ENCODE results near the gene ASB6. TPM values are rescaled to one million over a fixed set of nuclear protein-coding genes. Genes with fewer than 3 reads are reported as not detected.

ASB6 gene
- total RNA-seq, 1 donor from 2014 or later, result 10.1 TPM

GRCh38 chr9:129626079-129626624 lies 15.8 kb downstream of the ASB6 start, which contains the start of gene NTMT1:
Gene NTMT1 (plus strand): TSS chr9:129626163. CDS start chr9:129632704, 6,541 bp downstream.
- peak; percentile 87 for DNase-seq

DNA sequence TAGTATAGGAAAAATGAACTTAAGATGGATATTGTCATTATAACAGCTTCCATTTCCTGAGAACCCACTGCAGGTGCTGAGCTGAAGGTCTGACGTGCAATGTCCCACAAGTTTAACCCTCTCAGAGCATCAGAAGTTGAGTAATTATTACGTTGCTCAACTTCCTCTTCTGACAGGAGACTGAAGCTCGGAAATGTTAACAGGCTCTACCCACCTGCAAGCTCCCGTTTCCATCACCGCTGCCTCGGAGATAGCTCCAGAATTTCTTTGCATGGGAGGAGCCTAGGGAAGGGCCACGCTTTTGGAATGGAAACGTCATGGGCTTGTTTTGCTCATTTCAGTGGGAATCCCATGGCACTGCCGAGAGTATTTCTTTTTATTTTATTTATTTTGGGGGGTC lies 17.0 kb downstream of the ASB6 start:
- no peak for DNase-seq

DNA sequence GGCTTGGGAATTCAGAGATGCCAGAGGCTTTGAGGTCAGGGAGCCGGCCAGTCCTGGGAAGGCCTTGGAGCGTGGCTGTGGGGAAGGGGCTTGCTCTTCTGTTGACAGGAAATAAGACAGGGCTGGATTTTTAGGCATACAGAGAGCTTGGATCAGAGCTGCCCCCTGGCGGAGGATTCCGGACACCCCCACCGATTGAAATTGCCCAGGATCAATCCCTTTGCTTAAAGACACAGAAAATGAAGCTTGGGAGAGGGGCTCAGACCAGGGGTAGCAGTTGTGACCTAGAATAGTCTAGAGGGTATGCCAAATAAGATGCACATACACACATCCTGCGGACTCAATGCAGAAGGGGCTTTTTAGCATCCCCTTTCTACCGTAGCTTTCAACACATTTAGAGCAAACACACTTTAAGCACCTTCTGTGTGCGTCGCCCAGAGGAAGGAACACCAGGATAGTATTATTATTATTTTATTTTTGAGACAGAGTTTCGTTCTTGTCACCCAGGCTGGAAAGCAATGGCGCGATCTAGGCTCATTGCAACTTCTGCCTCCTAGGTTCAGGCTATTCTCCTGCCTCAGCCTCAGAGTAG lies 17.7 kb downstream of the ASB6 start:
- no peak for DNase-seq

DNA sequence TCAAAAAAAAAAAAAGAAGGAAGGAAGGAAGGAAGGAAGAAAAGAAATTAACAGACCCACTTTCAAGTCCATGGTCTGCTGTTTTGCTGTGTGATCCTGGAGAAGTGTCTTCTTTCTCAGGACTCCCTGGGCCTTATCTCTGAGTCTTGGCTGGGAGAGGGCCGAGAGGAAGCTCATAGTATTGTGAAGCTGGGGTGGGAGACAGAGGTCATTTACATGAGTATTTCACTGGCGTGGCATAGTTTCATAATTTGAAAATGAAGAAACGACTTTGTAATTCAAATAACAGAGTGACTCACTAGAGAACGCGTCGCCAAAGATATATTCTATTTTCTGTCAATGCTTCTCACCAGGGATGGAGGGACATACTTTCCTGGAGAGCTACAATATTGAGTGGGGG lies 18.6 kb downstream of the ASB6 start:
- DNase-seq, result no peak

GRCh38 chr9:129620669-129621295 lies 21.2 kb downstream of the ASB6 start, which contains the start of gene C9orf50:
Gene C9orf50 (minus strand): TSS chr9:129621101. CDS start chr9:129620574, 527 bp downstream.
- no peak for DNase-seq

DNA sequence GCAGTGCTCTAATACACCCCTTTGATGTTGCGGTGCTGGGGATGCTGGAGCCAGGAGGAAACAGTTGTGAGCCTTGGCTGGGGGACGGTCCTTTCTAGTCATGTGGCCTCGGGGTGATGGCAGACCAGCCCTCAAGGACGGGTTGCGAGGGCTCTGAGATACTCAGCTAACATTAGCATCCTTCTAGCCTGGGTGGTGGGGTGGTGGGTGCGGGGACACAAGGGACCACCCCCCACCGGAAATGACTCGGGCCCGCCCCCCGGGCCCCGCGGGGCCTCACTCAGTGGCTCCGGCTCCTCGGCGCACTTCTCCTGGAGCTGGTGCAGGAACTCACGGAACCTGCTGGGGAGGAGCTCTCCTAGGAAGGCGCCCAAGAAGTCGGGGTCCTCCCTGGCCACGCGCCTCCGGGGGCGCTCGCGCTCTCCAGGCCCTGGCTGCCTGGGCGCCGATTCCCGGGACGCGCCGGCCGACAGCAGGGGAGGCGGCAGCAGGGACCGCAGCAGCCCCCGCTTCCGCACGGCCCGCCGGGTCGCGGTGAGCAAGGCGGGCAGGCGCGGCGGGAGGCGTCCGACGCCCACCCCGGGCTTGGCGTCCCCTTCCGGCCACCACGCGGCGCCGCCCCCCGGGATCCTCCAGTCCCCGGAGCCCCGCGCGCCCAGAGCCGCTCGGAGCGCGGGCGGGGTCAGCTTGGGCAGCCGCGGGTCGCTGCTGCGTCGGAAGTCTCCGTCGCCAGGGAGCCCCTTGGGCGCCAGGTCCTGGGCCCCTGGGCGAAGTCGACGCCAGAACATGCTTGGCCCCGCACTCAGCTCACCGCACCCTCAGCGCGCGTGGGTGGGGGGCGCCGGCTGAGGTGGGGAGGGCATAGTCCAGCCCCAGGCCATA lies 21.9 kb downstream of the ASB6 start:
- DNase-seq, result no peak

DNA sequence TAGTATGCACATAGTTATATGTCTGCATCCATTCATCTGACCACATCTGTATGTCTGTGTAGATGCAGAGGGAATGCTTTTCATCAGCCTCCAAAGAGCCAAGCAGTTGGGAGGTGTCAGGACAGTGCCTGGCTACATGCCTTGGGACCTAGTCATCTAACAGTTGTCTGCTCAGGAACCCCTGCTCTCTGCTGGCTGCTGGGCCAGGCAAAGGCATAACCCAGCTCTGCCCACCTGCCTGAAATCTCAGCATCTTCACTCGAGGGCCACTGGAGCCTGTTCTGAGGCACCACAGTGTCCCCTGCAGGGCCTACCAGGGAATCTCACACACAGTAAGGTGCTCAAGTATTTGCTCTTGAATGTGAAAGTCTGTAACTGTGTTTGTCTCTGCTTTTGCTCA lies 24.8 kb downstream of the ASB6 start:
- DNase-seq, result no peak

DNA sequence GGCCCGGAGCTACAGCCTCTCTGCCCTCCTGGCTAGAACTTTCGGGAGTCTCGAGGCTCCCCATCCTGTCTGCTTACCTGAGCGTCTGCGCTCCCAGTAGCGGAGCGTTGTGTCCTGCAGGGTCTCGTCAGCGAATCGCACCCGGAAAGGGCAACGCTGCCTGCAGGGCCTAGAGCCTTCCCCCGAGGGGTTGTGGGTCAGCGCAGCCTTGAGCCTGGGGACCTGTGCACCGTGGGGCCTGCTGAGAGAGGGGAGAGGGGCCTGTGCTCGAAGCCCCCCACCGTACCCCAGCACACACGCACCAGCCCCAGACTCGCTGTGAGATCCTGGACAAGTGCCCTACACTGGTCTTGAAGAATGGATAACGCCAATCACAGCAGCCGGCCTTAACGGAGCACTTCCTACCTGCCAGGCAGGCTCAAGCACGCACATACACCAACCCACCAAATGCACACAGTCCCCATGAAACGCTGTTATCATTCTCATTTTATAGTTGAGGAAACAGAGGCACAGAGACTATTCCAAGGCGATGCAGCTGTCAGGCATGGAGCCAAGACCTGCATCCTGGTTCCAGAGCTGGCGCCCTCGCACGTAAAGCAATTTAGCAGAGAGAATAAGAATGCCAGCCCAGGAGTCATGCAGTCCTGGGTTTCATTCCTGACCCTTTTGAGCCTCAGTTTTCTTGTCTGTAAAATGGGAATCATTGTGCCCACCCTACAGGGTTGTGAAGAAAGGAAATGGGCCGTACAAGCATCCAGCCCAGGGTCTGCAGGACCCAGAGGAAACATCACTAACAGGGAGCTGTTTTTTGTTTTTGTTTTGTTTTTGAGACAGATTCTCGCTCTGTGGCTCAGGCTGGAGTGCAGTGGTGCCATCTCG lies 26.3 kb downstream of the ASB6 start:
- no peak for DNase-seq

DNA sequence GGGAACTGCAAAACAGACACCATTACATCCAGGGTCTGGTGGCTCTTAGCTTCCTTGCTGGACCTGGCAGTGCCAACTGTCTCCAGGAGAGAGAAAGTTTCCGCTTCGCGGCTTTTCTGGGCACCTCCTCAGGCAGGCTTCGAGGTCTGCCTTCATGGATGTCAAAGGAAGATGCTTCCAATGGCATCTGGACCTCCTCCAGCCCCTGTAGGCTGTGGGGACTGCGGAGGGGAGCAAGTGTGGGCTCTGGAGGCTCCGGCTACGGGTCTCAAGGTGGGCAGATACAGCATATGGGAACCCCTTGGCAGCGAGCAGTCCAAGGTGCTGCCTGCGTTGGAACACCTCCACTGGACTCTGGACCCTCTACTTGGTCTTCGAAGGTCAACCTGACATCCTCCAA lies 27.0 kb downstream of the ASB6 start:
- no peak for DNase-seq

- peak; percentile 79 for DNase-seq
Measured at GRCh38 chr9:129613520-129614175, 28.3 kb downstream of the ASB6 start.

DNA sequence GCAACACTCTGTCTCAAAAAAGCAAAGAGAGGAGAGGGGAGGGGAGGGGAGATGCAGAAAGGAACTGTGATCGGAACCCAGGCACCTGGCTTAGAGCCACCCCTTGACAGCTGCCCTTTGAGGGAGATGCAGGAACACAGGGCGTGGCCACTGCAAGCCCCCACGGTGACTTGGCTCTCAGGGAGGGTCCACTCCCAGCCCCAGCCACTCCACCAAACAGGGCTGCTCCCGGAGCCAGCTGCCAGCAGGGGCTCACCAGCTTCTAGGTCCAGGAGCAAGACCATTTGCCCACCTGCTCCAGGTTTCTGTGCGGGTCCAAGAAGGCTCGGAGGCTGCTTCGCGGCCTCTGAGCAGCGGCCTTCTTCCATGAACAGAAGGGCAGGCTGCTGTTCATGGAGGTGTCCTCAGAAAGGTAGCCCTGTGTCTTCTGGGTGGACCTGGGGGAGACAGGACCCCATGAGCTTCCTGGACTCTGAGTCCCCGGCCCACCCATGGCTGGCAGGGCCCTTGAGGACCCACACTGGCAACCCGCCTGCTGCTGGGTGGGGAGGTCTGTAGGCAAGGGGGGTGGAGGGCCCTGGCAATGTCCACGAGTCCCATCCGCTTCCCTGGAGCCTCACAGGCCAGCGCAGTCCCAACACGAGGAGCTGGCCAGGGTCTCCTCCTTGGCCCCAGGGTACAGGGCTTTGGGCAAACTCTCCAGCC lies 29.0 kb downstream of the ASB6 start:
- no peak for DNase-seq

DNA sequence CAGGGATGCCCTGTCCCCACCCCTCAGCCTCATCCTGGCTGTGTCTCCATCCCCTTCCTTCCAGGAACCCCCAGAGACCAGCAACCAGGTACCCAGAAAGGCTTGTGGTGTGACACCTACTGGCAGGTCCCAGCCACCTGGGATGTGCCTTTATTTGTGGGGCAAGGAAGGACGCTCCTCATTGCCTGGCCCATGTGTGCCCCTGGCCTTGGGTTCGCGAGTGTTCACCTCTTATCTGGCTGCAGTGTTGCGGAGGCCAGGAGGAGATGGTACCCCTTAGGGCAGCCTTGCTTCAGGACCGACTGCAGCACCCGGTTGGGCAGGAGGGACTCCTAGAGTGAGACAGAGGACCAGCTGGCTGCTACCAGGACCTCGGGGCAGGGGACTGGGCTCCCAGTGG lies 29.8 kb downstream of the ASB6 start:
- DNase-seq, result no peak

DNA sequence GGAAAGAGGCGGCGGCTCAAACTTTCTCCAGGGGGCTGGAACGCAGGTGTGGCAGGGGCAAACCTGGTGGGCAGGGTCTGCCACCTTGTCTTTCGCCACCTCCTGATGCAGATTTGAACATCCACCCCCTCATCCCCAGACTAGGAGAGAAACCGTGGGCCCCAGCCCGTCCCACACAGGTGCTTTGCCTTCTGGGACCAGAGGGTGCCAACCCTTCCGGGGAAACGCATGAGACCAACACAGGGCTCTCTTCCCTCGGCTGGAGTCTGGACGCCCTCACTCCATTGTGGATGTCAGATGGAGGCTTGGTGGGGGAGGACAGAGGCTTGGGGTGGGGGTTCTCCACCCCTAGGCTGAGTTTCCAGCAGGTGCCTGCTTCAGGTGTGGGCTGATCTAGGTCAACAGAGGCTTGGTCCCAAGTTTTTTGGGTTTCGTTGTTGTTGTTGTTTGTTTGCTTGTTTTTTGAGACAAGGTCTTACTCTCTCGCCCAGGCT lies 30.6 kb downstream of the ASB6 start:
- no peak for DNase-seq

DNA sequence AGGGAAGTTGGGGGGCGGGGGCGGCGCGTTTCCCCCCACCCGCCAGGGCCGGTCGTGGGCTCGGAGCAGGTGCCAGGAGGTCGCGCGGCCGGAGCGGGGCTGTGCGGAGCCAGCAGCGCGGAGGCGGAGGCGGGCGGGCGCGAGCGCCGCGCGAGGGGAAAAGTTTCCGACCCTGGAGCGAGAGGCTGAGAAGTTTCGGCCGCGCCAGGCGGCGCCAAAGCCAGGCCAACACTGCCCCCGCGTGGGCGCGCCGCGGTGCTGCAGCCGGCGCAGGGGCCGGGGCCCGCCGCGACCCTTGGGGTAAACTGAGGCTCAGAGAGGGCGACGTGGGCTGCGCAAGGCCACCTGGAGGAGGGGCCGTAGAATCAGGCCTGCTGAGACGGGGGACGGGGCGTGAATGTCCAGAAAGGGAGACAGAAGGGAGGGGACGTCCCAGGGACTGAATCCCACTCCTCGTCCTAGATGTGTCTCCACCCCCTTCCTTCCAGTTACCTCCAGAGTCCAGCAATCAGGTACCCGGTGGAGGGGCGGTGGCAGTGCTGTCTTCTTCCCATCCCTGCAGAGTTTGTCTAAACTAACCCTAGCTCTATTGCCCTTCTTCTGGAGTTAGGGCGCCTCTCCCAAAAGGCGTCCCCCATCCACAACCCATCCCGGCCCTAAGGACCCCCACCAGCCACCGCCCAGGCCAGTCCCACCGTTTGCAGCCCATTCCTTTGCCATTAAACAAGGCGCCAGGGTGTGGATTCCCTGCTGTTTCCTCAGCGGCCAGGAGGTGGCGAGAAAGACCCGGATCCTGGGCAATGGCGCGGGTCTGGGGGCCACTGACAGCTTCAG lies 31.3 kb downstream of the ASB6 start:
- DNase-seq, result peak; percentile 39

GRCh38 chr9:129610213-129610472 lies 31.8 kb downstream of the ASB6 start:
- DNase-seq, result no peak

DNA sequence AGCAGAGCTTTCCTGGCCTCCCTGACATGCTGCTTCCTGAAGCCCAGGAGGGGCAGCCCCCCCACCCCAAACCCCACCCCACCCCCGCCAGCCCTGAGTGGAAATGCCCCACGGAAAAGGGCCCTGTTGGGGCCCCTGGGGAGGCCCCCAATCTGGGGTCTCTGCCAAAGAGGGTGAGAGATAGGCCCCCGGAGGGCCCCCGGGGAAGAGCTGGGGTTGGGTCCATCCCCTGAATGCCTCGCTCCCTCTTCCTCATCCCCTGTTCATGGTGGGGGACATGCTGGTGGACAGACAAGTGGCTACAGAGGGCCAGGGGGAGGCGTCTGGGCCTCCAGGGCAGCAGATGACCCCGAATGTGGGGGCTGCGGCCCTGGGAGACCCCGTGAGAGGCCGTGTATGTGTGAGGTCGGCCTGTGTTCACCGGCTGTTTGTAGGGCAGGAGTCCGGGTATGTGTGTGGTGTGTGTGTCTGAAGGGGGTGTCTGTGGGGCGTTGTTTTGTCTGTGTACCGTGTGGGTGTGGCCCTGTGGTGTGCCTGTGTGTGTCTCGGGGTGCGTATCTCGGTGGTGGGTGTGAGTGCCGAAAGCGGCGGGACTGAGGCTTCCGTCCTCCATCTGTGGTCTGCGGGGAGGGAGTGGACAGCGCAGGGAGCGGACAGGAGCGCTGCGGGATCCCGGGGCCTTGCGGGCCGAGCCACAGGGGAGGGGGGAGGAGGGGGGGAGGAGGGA lies 32.3 kb downstream of the ASB6 start:
- DNase-seq, result no peak

- DNase-seq, result no peak
Measured at GRCh38 chr9:129608561-129609481, 33.1 kb downstream of the ASB6 start.

DNA sequence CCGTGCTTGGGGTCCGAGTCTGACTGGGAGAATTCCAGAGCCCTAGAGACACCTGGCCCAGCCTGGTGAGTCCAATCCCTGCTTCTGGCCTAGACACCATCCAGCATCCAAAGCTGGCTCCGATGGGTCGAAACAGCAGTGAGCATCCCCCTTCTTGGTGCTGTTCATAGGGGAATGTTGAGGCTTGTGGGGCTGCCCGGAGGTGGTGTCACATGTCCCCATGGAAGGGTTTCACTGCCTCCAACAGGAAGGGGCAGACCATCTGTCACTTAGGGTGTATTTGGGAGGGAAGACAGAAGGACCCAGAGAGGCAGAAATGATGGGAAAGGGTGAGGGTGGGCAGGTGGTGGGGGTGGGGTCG lies 34.9 kb downstream of the ASB6 start:
- DNase-seq, result no peak
